RWPE2 (cell line): ENCODE results near the gene ZNF20.

Experiments used
- ATAC-seq: fragments of 200-7000 bp; cut with Tn5 transposase; 3 replicates; pipeline ENCODE4 v1.9.1; 2021; ENCODE audit warnings: low read depth
- DNase-seq: peaks from one replicate; pipeline ENCODE4 v3.0.0-alpha.2; 2020; ENCODE audit warnings: low spot score
- H3K27ac ChIP-seq: fragments of 450-650 bp; 2 replicates; pipeline ENCODE4 v1.5.1; 2017; ENCODE audit warnings: mild to moderate bottlenecking; ENCODE audit not compliant: poor library complexity, severe bottlenecking
- H3K27me3 ChIP-seq: fragments of 250-450 bp; sonication (Bioruptor Pico); 2 replicates; pipeline ENCODE4 v1.5.1; 2021; ENCODE audit warnings: mild to moderate bottlenecking, moderate library complexity; ENCODE audit not compliant: insufficient read depth, poor library complexity, severe bottlenecking
- H3K36me3 ChIP-seq: fragments of 250-450 bp; sonication (Bioruptor Pico); 2 replicates; pipeline ENCODE4 v1.5.1; 2020; ENCODE audit warnings: low read depth, mild to moderate bottlenecking, moderate library complexity
- H3K4me1 ChIP-seq: fragments of 250-450 bp; sonication (Bioruptor Pico); 2 replicates; pipeline ENCODE4 v1.5.1; 2021; ENCODE audit warnings: mild to moderate bottlenecking, moderate library complexity; ENCODE audit not compliant: insufficient read depth, poor library complexity, severe bottlenecking
- H3K4me3 ChIP-seq: fragments of 250-450 bp; sonication (Bioruptor Pico); 2 replicates; pipeline ENCODE4 v1.5.1; 2021; ENCODE audit warnings: mild to moderate bottlenecking, moderate library complexity; ENCODE audit not compliant: severe bottlenecking
- H3K9me3 ChIP-seq: fragments of 250-450 bp; sonication (Bioruptor Pico); 2 replicates; pipeline ENCODE4 v1.5.1; 2021; ENCODE audit warnings: mild to moderate bottlenecking, moderate library complexity; ENCODE audit not compliant: severe bottlenecking
- CTCF ChIP-seq: fragments of 450-650 bp; IDR thresholded peaks from one replicate; pipeline ENCODE4 v1.5.1; 2017; ENCODE audit warnings: mild to moderate bottlenecking, moderate library complexity; ENCODE audit not compliant: poor library complexity, severe bottlenecking

The ZNF20 gene

DNA sequence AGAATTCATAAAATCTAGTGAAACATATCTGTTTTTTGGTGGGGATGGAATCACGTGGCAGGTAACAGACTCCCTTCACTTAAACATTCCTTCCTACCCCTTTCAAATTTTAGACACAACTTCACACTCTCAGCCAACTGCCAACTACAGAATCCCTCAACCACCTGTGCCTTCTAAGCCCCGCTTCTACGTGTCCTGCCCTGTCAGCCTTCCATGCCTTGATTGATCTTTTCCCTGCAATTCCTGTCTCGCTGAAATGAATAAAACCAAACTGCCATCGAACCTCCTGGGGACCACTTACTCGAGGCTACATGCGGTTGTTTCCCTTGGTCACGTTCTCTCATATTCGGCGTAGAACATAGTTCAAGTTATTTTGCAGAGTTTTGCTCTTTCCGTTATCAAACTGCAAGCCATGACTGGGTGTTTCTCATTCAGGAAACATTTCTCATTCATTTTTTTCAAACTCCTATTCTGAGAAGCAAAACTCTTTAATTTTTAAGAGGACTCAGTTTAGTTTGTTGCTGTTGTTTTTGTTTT lies 15.2 kb upstream of the ZNF20 start:
- peak overlapping the region; percentile 59 for H3K27ac ChIP-seq
- H3K4me3 ChIP-seq: peak overlapping the region; percentile 87
- H3K4me1 ChIP-seq: no peaks in the 10 kb centered on the region
- DNase-seq: no peak
- no peak for TF ChIP-seq CTCF
- H3K36me3 ChIP-seq: peaks cover 26% of the 10 kb centered on the region
- ATAC-seq: no peak
- H3K9me3 ChIP-seq: no peaks in the 10 kb centered on the region
- no peaks in the 10 kb centered on the region for H3K27me3 ChIP-seq

- DNase-seq: no peak
- Histone ChIP-seq H3K4me1 (no peaks in the 10 kb centered on the region), H3K27ac (no peak overlapping the region), H3K9me3 (peaks cover 9% of the 10 kb centered on the region), H3K4me3 (no peak overlapping the region), H3K27me3 (no peaks in the 10 kb centered on the region), H3K36me3 (peaks cover 54% of the 10 kb centered on the region)
- ATAC-seq: no peak
- no peak for TF ChIP-seq CTCF
Measured at GRCh38 chr19:12145348-12145747, 5.2 kb upstream of the ZNF20 start.

DNA sequence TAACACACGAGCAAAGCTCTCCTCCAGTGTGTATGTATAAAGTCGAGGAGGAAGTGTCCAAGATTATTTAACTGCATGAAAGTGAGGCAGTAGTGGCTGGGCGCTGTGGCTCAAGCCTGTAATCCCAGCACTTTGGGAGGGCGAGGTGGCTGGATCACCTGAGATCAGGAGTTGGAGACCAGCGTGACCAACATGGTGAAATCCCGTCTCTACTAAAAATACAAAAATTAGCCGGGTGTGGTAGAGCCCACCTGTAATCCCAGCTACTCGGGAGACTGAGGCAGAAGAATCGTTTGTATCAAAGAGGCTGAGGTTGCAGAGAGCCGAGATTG lies 1.2 kb upstream of the ZNF20 start:
- Histone ChIP-seq H3K4me3 (no peak overlapping the region), H3K36me3 (peaks cover 35% of the 10 kb centered on the region)

GRCh38 chr19:12140545-12141404 lies 625 bp upstream of the ZNF20 start:
- Histone ChIP-seq H3K4me3 (peak overlapping the region; percentile 71), H3K27ac (peak overlapping the region; percentile 45), H3K36me3 (peaks cover 35% of the 10 kb centered on the region), H3K27me3 (no peaks in the 10 kb centered on the region), H3K4me1 (no peaks in the 10 kb centered on the region), H3K9me3 (peaks cover 7% of the 10 kb centered on the region)
- TF ChIP-seq CTCF: peak; percentile 95
- DNase-seq (peak; percentile 76), ATAC-seq (peak; percentile 73)

More for the DNA sequence above, 1.2 kb upstream of the ZNF20 start:
- peak; percentile 70 for TF ChIP-seq CTCF
- H3K9me3 ChIP-seq: peaks cover 8% of the 10 kb centered on the region
- H3K27me3 ChIP-seq: no peaks in the 10 kb centered on the region
- H3K4me1 ChIP-seq: no peaks in the 10 kb centered on the region
- ATAC-seq (no peak), DNase-seq (no peak)
- H3K27ac ChIP-seq: no peak overlapping the region

DNA sequence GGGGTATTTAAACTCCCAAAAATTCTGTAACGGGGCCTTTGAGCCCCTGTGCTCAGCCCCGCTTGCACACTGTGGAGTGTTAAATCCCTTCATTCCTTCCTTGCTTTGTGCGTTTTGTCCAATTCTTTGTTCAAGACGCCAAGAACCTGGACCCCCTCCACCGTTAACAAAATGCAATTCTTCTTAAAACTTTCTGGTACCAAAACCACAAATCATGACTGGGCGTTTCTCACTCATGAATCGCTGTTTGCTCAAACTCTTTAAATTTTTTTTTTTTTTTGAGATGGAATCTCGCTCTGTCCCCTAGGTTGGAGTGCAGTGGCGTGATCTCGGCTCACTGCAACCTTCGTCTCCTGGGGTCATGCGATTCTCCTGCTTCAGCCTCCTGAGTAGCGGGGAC lies 881 bp downstream of the ZNF20 start:
- Histone ChIP-seq H3K9me3 (peaks cover 4% of the 10 kb centered on the region), H3K4me1 (no peaks in the 10 kb centered on the region), H3K27ac (peak overlapping the region; percentile 45), H3K4me3 (peak overlapping the region; percentile 71), H3K36me3 (peaks cover 35% of the 10 kb centered on the region), H3K27me3 (no peaks in the 10 kb centered on the region)
- TF ChIP-seq CTCF: no peak
- ATAC-seq (no peak), DNase-seq (no peak)
